ENCODE results near the gene COX6A1. TPM values are rescaled to one million over a fixed set of nuclear protein-coding genes. Genes with fewer than 3 reads are reported as not detected.

Gene COX6A1
- polyA plus RNA-seq = 1,801 and 2,017 TPM in 2 replicates
- polyA minus RNA-seq = 363 and 381 TPM in 2 replicates

- TF ChIP-seq CTCF (IDR thresholded peaks at IDR 0.05; ENCODE audit: poor library complexity, severe bottlenecking) = peak; percentile 91
- peak; percentile 88 for TF ChIP-seq REST (IDR thresholded peaks at IDR 0.05; ENCODE audit: borderline replicate concordance)
- peak; percentile 60 for TF ChIP-seq SMC3 (conservative IDR thresholded peaks at IDR 0.05; ENCODE audit: poor library complexity)
- peak; percentile 36 for TF ChIP-seq RAD21 (conservative IDR thresholded peaks at IDR 0.05)
- TF ChIP-seq POLR2AphosphoS5 (IDR thresholded peaks at IDR 0.05) = peak; percentile 90
- TF ChIP-seq EZH2 (IDR thresholded peaks at IDR 0.05; ENCODE audit: borderline replicate concordance, insufficient read depth, low read length, poor library complexity, severe bottlenecking) = no peak
- TF ChIP-seq EP300 (conservative IDR thresholded peaks at IDR 0.05; ENCODE audit: poor library complexity, severe bottlenecking) = no peak
- TF ChIP-seq TAF1 (IDR thresholded peaks at IDR 0.05; ENCODE audit: low read depth) = peak; percentile 84
- TF ChIP-seq MXI1 (conservative IDR thresholded peaks at IDR 0.05; ENCODE audit: poor library complexity, severe bottlenecking) = peak; percentile 80
- peak within 1 kb of the TSS; percentile 85 for H3K9ac ChIP-seq (ENCODE audit: low read length)
Measured at GRCh38 chr12:120437735-120438494, at the start of gene COX6A1. TSS of gene COX6A1 (plus strand) at chr12:120438113. CDS start at chr12:120438127, 14 bp downstream.

GRCh38 chr12:120388691-120389481, 49.0 kb upstream of the COX6A1 start:
- Histone ChIP-seq H3K4me3 (ENCODE audit: low read length) (peak overlapping the region; percentile 24), H3K27me3 (ENCODE audit: insufficient read depth, low read depth, low read length) (no peaks in the 10 kb centered on the region), H4K20me1 (ENCODE audit: insufficient read depth) (no peaks in the 10 kb centered on the region), H3K9me3 (ENCODE audit: low read length) (no peaks in the 10 kb centered on the region), H3K9me2 (ENCODE audit: insufficient read depth, low read length) (no peaks in the 10 kb centered on the region), H3K9ac (ENCODE audit: low read length) (peak overlapping the region; percentile 54), H2AFZ (ENCODE audit: low read depth, low read length) (peak overlapping the region; percentile 72), H3K79me2 (replicated peaks; ENCODE audit: insufficient read depth, low read length) (no peaks in the 10 kb centered on the region), H3K36me3 (ENCODE audit: insufficient read depth, low read length) (no peaks in the 10 kb centered on the region), H3F3A (ENCODE audit: insufficient read depth, low read length, poor library complexity, severe bottlenecking) (no peaks in the 10 kb centered on the region), H3K4me2 (ENCODE audit: low read length) (no peak overlapping the region), H3K27ac (ENCODE audit: low read length) (peak overlapping the region; percentile 16)
- TF ChIP-seq EZH2 (IDR thresholded peaks at IDR 0.05; ENCODE audit: borderline replicate concordance, insufficient read depth, low read length, poor library complexity, severe bottlenecking) = no peak
- no peak for TF ChIP-seq REST (IDR thresholded peaks at IDR 0.05; ENCODE audit: borderline replicate concordance)
- no peak for TF ChIP-seq EP300 (conservative IDR thresholded peaks at IDR 0.05; ENCODE audit: poor library complexity, severe bottlenecking)
- TF ChIP-seq RAD21 (conservative IDR thresholded peaks at IDR 0.05) = no peak
- no peak for TF ChIP-seq POLR2AphosphoS5 (IDR thresholded peaks at IDR 0.05)
- TF ChIP-seq SMC3 (conservative IDR thresholded peaks at IDR 0.05; ENCODE audit: poor library complexity) = no peak
- TF ChIP-seq TAF1 (IDR thresholded peaks at IDR 0.05; ENCODE audit: low read depth) = no peak
- TF ChIP-seq CTCF (IDR thresholded peaks at IDR 0.05; ENCODE audit: poor library complexity, severe bottlenecking) = no peak
- no peak for TF ChIP-seq MXI1 (conservative IDR thresholded peaks at IDR 0.05; ENCODE audit: poor library complexity, severe bottlenecking)

More at GRCh38 chr12:120437735-120438494, at the start of gene COX6A1:
- Histone ChIP-seq H3K9me3 (ENCODE audit: low read length) (no peaks in the 10 kb centered on the region), H3K9me2 (ENCODE audit: insufficient read depth, low read length) (no peaks in the 10 kb centered on the region), H3K79me2 (replicated peaks; ENCODE audit: insufficient read depth, low read length) (peaks cover 21% of the 10 kb centered on the region), H3K27me3 (ENCODE audit: insufficient read depth, low read depth, low read length) (no peaks in the 10 kb centered on the region), H3K36me3 (ENCODE audit: insufficient read depth, low read length) (no peaks in the 10 kb centered on the region), H2AFZ (ENCODE audit: low read depth, low read length) (peak within 1 kb of the TSS; percentile 99), H3K27ac (ENCODE audit: low read length) (peak within 1 kb of the TSS; percentile 87), H3F3A (ENCODE audit: insufficient read depth, low read length, poor library complexity, severe bottlenecking) (no peaks in the 10 kb centered on the region), H3K4me2 (ENCODE audit: low read length) (peak within 1 kb of the TSS; percentile 100), H4K20me1 (ENCODE audit: insufficient read depth) (no peaks in the 10 kb centered on the region), H3K4me3 (ENCODE audit: low read length) (peak within 1 kb of the TSS; percentile 82)

Data from neural cell (in vitro differentiated cells).